Measurements from ENCODE around the gene ZYG11B.

- TF ChIP-seq TAF1 (IDR thresholded peaks at IDR 0.05; ENCODE audit: low read depth, low read length) (no peak), POLR2A (IDR thresholded peaks at IDR 0.05; ENCODE audit: low read depth, low read length) (no peak), SPI1 (IDR thresholded peaks at IDR 0.05; ENCODE audit: low read depth, low read length) (no peak), POLR2AphosphoS5 (IDR thresholded peaks at IDR 0.05; ENCODE audit: low read depth, low read length) (no peak), POU2F2 (IDR thresholded peaks at IDR 0.05; ENCODE audit: low read depth, low read length) (no peak)
These were observed 15.0 kb downstream of the ZYG11B start for GRCh38 chr1:52741259-52741658.
